Retinal pigment epithelial cell (primary cell): ENCODE results near the gene ANKRD1.
A peak's percentile ranks its signal among the peaks of the same experiment; 100 is the strongest.

ENCODE experiments used
- DNase-seq: peaks from one replicate; pipeline ENCODE4 v3.0.0-alpha.2; 2010; ENCODE audit warnings: low read depth
- H3K4me3 ChIP-seq: 2 replicates; pipeline ENCODE4 v1.5.1; 2011; ENCODE audit warnings: mild to moderate bottlenecking, low read length, control low read depth, moderate library complexity
- CTCF ChIP-seq: conservative IDR thresholded peaks from 2 replicates; pipeline ENCODE4 v1.5.1; 2011; ENCODE audit warnings: low read depth, low read length, control low read depth, inconsistent platforms

The ANKRD1 gene

GRCh38 chr10:90925079-90926029, 4.5 kb upstream of the ANKRD1 start:
- H3K4me3 ChIP-seq: no peak overlapping the region
- TF ChIP-seq CTCF: no peak
- DNase-seq: no peak

- no peak for TF ChIP-seq CTCF
- H3K4me3 ChIP-seq: no peak overlapping the region
- DNase-seq: no peak
Observed at GRCh38 chr10:90924552-90924951, 3.7 kb upstream of the ANKRD1 start.

- TF ChIP-seq CTCF: no peak
- no peak overlapping the region for H3K4me3 ChIP-seq
- no peak for DNase-seq
Observed at GRCh38 chr10:90923111-90923731, 2.3 kb upstream of the ANKRD1 start.

- no peak for DNase-seq
- TF ChIP-seq CTCF: no peak
- no peak overlapping the region for H3K4me3 ChIP-seq
Observed at GRCh38 chr10:90921906-90922305, 1.0 kb upstream of the ANKRD1 start.

- H3K4me3 ChIP-seq: peak overlapping the region; percentile 42
- no peak for TF ChIP-seq CTCF
Observed at GRCh38 chr10:90919683-90920574, 958 bp downstream of the ANKRD1 start.

GRCh38 chr10:90917968-90918318, 2.9 kb downstream of the ANKRD1 start:
- no peak for DNase-seq
- TF ChIP-seq CTCF: no peak
- H3K4me3 ChIP-seq: no peak overlapping the region

More at GRCh38 chr10:90919683-90920574, 958 bp downstream of the ANKRD1 start:
- DNase-seq: no peak
